Renal pelvis (tissue), 12 donors: Measurements from ENCODE around the gene DKC1. TPM values are rescaled to one million over a fixed set of nuclear protein-coding genes. Genes with fewer than 3 reads are reported as not detected.

Experiments
- DNase-seq: peaks from one replicate; pipeline ENCODE4 v3.0.0-alpha.2; 2013
- long read RNA-seq, 16 experiments: transcript quantifications; one replicate each; lab custom pipeline, GENCODE V29; 2026
- polyA plus RNA-seq, 3 donors: library from polyadenylated mRNA; unstranded; fragments of 120-200 nt; gene quantifications; one replicate each; pipeline ENCODE4 v1.2.1, GENCODE V29; 2013; ENCODE audit not compliant: insufficient read length in 3 of 3

Gene DKC1
- polyA plus RNA-seq: 10 to 100 TPM; 59.8 to 75.2 (median 60.3) TPM
- long read RNA-seq, donor 1, partial matches to known transcripts: 20 of 25 reads
- long read RNA-seq, donor 1, other reads (novel, unspliced or antisense): 0 of 25 reads
- long read RNA-seq, donor 2, transcript DKC1-201 (15 exons, 2,577 nt): major isoform, 20 of 62 reads
- long read RNA-seq, donor 2, partial matches to known transcripts: 39 of 62 reads
- long read RNA-seq, donor 2, other reads (novel, unspliced or antisense): 0 of 62 reads
- long read RNA-seq, donor 3, transcript DKC1-201 (15 exons, 2,577 nt): major isoform, 5 of 12 reads
- long read RNA-seq, donor 3, partial matches to known transcripts: 5 of 12 reads
- long read RNA-seq, donor 3, other reads (novel, unspliced or antisense): 0 of 12 reads
- long read RNA-seq, donor 4, transcript DKC1-201 (15 exons, 2,577 nt): major isoform, 10 of 10 reads
- long read RNA-seq, donor 4, partial matches to known transcripts: 0 of 10 reads
- long read RNA-seq, donor 4, other reads (novel, unspliced or antisense): 0 of 10 reads
- long read RNA-seq, donor 5, partial matches to known transcripts: 7 of 9 reads
- long read RNA-seq, donor 5, other reads (novel, unspliced or antisense): 0 of 9 reads
- long read RNA-seq, donor 6, transcript DKC1-201 (15 exons, 2,577 nt): major isoform, 12 of 17 reads
- long read RNA-seq, donor 6, partial matches to known transcripts: 0 of 17 reads
- long read RNA-seq, donor 6, other reads (novel, unspliced or antisense): 0 of 17 reads
- long read RNA-seq, donor 7, transcript DKC1-201 (15 exons, 2,577 nt): major isoform, 8 of 30 reads
- long read RNA-seq, donor 7, partial matches to known transcripts: 18 of 30 reads
- long read RNA-seq, donor 7, other reads (novel, unspliced or antisense): 0 of 30 reads
- long read RNA-seq, donor 8, partial matches to known transcripts: 0 of 1 reads
- long read RNA-seq, donor 8, other reads (novel, unspliced or antisense): 0 of 1 reads
- long read RNA-seq, donor 9, transcript DKC1-201 (15 exons, 2,577 nt): major isoform, 10 of 11 reads
- long read RNA-seq, donor 9, partial matches to known transcripts: 0 of 11 reads
- long read RNA-seq, donor 9, other reads (novel, unspliced or antisense): 0 of 11 reads
- long read RNA-seq, donor 10, transcript DKC1-201 (15 exons, 2,577 nt): major isoform, 7 of 12 reads
- long read RNA-seq, donor 10, partial matches to known transcripts: 0 of 12 reads
- long read RNA-seq, donor 10, other reads (novel, unspliced or antisense): 0 of 12 reads
- long read RNA-seq, donor 11, partial matches to known transcripts: 6 of 10 reads
- long read RNA-seq, donor 11, other reads (novel, unspliced or antisense): 0 of 10 reads
- long read RNA-seq, donor 12, transcript DKC1-201 (15 exons, 2,577 nt): major isoform, 13 of 24 reads
- long read RNA-seq, donor 12, partial matches to known transcripts: 7 of 24 reads
- long read RNA-seq, donor 12, other reads (novel, unspliced or antisense): 0 of 24 reads
- long read RNA-seq, donor 13, partial matches to known transcripts: 10 of 14 reads
- long read RNA-seq, donor 13, other reads (novel, unspliced or antisense): 0 of 14 reads
- long read RNA-seq, donor 14, transcript DKC1-201 (15 exons, 2,577 nt): major isoform, 5 of 28 reads
- long read RNA-seq, donor 14, partial matches to known transcripts: 20 of 28 reads
- long read RNA-seq, donor 14, other reads (novel, unspliced or antisense): 0 of 28 reads
- long read RNA-seq, donor 15, transcript DKC1-201 (15 exons, 2,577 nt): major isoform, 8 of 52 reads
- long read RNA-seq, donor 15, partial matches to known transcripts: 41 of 52 reads
- long read RNA-seq, donor 15, other reads (novel, unspliced or antisense): 0 of 52 reads
- long read RNA-seq, donor 16, transcript DKC1-201 (15 exons, 2,577 nt): major isoform, 12 of 65 reads
- long read RNA-seq, donor 16, partial matches to known transcripts: 51 of 65 reads
- long read RNA-seq, donor 16, other reads (novel, unspliced or antisense): 0 of 65 reads

DNA sequence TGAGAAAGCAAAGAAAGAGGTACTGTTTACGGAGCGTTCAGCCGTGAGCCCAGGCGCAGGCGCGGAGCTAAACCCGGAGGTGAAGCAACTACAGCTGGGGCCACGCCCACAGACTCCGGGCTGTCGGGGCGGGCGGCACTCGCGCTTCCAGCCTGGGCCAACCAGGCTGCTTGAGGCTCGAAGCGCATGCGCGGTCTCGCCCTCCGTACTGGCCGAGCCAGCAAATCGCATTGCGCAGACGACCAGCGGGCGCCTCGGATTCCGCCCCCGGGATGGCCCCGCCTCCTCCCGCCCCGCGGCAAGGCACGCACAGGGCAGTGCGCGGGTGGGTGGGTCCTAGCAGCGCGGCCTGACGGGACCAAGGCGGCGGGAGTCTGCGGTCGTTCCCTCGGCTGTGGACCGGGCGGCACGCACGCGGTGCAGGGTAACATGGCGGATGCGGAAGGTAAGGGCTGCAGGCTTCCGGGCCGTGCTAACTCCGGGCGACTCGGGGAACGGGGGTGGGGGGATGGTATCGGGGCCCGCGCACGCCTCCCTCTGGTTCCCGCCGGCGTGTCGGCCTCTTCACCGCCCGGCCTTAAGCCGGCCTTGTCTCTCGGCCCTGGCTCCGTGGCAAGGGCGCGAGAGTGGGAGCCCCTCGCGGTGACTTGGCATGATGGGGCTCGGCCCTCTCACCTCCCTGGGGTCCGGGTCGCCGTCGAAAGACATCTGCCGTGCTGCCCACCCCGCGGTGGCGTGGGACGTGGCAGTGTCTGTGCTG is at the start of gene DKC1:
Gene DKC1 (plus strand): TSS at position 328 of the 760 bp plus-strand sequence. CDS start 102 bp downstream, at position 430.
- DNase-seq: peak; percentile 92

DNA sequence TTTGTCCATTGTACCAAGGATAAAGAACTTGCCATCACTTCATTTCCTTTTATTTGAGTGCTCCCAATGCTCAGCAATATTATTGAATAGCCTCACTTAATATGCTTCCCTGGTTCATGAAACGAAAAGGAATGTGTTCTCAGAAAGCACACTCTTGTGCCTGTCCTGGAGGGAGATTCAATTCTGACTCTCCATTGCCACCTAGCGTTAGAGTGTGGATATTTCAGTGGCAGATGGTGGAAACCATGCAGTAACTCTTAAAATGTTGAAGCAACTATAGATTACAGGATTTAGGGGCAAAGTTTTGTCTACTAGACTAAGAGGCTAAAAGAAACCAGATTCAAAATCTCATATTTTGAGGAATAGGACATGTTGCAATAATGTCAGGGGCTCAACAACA is 47.7 kb upstream of the DKC1 start:
- no peak for DNase-seq

DNA sequence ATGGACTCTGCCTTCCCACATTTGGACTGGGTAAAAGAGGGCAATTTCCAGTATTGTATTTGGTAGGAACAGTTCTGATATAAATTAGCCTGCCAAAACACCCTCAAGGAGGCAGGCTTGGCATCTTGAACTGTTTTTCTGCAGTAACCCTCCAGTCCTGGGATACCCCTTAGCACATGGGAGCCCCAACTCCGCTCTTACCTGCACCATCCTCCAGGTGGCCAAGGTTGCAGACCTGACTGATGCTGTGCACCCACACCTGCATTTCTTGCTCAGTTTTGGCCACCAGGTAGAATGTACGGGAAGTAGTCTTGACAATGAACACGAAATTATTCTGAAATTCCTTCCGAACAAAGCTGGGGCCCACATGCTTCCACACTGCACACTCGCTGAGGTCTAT is 46.8 kb upstream of the DKC1 start:
- no peak for DNase-seq

DNA sequence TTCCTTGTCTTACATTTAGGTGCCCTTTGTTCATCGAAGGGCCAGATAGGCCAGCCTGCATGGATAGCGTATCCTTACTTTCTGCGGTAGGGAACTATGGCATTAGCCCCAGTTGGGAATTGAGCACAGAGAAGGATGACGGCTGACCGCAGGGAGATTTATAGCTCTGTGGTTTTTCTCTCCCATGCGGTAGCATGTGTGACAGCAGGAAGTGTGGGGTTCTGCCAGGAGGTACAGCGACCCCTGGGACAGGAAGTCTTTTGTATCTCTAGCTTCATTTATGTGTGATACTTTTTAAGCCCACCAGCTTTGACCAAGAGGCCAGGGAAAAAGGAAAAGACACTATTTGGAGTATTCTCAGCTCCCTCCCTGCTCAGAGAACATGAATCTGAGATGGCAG is 44.8 kb upstream of the DKC1 start:
- no peak for DNase-seq

DNA sequence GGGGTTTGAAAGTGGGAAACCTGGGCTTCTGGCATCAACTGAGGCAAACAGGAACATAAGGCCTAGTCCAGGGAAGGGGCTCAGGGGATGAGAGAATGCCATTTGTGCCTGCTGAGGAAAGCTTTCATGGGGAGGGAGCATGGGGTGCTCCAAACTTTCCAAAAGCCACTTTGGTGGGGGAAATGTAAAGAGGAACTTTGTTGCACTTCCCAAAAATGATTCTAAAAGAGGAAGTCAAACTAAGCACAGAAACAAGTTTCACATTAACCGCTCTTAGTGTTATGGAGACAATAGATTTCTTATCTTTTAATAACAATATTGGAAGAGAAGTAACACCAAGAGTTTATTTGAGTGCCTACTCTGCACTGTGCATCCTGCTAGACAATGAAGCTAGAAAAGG is 44.0 kb upstream of the DKC1 start:
- no peak for DNase-seq

DNA sequence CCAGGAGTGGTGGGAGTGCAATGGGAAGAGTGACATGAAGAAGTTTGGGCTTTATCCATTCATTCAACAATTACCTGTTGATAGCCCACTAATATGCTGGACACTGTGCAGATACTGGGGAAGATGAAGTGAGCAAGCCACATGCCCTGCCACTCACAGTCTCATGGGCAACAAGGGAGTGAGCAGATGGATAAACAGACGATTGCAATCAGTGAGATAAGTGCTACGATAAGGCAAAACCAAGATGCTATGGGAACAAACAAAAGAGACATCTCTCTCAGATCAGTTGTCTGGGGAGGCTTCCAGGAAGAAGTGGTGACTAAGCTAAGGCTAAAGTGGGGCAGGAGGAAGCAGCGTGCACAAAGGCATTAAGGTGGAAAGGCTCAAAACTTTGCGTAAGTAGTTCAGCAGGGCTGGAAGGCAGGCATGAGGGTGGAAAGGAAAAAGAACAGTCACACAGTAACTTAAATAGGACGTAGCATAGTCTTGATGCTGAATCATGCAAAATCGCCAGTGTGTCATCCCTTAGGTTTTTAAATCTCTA is 43.5 kb upstream of the DKC1 start:
- DNase-seq: no peak

DNA sequence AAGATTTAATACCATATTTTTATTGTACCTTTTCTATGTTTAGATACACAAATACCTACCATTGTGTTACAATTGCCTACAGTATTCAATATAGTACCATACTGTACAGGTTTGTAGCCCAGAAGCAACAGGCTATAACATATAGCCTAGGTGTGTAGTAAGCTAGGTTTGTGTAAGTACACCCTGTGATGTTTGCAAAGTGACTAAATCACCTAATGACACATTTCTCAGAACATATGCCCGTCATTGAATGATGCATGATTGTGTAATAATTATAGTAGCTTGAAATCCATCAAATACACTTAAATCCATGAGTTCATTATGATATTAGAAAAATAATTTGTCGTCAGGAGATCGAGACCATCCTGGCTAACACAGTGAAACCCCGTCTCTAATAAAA is 42.6 kb upstream of the DKC1 start:
- no peak for DNase-seq

DNA sequence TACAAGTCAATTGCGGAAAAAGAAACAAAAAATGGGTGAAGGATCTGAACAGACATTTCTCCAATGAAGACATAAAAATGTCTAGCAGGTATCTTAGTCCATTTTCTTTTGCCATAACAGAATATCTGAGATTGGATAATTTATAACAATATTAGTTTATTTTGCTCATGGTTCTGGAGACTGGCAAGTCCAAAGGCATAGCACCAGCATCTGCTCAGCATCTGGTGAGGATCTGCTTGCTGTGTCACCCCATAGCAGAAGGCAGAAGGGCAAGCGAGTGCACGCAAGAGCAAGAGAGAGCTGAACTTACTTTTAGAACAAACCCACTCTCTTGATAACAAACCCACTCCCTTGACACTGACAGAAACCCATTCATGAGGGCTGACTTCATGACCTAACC is 41.5 kb upstream of the DKC1 start:
- DNase-seq: no peak

DNA sequence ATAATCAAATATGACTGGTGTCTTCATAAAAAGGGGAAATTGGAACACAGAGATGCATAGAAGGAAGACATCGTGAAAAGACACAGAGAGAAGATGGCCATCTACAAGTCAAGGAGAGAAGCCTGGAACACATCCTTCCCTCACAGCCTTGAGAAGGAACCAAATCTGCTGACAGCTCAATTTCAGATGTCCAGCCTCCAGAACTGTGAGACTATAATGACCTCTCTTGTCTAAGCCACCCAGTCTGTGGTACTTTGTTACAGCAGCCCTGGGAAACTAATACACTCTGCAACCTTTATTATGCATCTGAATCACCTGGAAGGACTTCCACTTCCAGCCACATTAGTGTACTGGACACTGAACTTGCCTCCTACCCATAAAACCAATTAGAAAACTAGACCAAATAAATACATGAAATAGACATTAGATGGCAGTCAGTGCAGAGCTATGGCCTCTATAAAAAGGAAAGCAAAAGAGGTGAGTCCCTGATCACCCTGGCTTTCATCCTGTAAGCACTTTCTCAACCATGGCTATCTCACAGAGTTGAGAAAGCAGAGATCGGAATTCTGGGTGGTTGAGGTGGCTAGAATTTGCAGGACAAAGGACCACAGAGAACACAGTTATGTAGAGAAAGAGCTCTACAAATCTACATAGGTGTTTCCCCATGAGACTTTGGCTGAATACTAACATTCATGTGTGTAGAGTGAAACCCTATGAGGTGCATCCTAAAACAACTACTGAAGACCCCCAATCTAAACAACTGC is 37.5 kb upstream of the DKC1 start:
- DNase-seq: no peak

DNA sequence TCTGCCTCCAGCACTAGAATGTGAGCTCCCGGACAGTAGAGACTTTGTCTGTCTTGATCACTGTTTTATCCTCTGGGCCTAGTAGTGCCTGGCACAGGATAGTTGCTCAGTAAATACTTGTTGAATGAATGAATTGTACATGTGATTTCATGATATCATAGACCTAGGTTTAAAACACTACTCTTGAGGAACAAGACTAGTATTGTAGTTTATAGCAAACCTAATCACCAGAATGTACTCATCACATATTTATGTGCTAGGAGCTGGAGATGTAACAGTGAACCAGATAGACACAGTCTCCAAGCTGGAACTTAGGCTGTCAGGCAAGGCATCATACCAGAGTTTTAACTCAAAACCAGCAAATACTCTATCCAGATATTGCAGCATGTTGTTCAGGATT is 35.2 kb upstream of the DKC1 start:
- DNase-seq: no peak

DNA sequence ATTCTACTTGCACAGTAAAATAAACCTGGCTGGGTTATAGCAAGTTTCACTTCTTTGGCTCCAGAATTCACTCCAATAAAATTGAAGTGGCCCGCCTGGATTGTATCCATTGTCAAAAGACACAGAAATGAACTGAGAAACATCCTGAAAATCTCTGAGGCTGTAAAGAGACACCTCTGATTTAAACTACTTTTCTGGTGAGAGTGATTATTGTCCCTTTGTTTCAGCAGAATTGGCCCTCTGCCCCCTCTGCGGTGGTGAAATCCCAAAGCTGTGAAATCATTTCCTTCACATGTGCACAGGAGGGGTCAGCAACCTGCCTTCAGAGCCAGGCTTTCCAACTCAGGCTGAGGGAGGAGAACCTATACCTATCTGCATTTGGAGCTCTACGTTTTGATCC is 34.8 kb upstream of the DKC1 start:
- no peak for DNase-seq

DNA sequence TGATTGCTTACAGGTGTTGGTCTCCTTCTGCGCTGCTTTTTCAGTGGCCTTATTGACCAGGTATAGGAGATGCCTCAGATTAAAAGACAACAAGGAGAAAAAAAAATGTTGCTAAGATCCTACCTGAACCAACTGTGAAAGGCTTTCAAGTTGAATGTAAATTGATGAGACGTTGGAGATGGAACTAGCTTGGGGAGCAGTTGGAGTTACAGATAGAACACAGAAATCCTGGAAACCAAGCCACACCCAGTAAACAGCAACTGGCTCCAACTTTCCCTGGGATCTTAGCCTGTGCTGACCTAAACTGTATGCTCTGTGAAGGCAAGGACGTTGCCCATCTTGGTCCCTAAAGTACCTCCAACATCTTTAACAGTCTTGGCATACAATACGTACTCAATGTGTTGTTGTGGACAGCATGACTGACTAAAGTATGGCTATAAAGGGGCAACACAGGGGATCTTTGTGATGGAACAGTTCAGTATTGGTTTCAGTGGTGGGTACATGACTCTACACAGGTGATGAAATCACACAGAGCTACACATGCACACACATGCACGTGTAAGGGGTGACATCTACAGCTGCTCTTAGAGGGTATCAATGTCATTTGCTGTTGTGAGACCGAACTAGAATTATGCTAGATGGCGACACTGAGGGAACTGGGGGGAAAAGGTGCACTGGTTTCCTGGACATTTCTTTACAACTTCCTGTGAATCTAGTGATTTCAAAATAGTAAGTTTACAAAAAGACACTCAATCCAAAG is 34.1 kb upstream of the DKC1 start:
- no peak for DNase-seq

DNA sequence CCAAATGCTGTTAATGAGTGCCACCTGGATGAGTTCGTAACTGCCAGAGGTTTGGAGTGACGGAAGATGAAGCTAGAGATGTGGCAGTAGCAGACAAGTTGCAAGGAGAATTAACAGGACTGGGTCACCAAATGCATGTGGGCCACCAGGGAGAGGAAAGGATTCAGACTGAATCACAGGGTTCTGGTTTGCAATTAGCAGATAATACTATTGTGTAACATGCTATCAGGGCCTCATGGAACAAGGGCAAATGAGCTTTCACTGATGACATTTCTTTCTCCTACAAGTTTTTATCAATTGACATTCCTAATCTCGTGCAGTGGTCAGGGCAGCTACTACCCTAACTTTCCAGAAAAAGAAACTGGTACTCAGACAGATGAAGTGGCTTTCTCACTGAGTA is 33.2 kb upstream of the DKC1 start:
- DNase-seq: no peak

DNA sequence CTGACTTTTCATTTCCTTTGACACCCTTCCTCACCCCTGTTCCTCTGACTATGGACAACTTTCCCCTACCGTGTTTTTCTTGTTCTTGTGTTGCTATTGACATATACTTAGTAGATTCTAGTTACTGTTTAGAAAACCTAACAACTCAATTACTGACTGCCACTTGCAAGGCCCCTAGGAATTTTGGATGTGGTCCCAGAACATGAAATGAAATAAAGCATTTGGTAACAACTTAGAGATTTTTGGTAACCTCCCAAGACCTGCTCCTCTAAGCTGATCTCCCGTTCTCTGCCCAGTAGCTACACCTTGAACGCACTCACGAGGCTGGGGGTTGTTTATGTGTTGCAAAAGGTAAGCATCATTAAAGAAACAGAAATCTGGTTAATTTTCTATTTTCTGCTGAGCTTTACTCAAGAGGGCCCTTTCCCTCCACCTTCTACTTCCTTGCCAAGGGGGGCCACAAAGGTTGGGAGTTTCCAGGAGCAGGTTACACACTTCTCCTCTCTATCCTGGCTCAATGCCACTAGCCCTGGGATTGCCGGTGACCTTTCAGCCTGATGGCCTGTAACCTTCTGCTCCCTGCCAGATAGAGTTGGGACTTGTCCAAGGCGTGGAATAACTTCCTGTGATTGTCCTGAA is 32.3 kb upstream of the DKC1 start:
- DNase-seq: peak; percentile 66

DNA sequence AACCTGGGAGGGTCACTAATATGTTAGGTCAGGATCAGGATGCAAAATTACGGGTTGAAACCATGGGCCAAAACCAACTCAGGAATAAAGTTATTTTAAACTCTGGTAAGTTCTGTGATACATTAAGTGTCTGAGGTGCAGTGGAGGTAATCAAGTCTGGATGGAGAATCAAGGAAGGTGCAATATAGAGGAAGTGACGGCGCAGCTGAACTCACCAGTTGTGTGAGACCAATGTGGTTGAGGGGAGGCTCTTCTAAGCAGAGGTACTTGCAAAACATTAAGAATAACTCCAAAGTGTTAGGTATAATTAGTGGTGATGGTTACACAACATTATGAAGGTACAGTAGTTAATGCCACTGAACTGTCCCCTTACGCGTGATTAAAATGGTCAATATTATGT is 31.5 kb upstream of the DKC1 start:
- DNase-seq: no peak

DNA sequence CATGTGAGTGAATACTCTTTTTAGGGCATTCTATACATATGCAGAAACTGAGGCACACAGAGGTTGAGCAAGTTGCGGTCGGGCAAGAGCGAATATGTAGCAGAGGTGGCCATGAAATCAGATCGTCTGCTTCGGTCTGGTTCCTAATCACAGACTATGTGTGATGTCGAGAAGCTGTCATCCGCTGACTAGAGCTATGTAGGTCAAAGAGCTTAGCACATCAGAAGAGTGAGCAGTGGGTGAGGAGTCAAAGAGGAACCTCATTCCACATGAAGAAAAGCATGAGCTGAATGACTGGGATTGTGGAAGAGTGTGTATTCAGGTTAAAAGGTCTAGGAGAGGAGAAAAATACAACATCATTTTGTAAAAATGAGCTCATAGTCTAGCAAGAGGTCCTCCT is 30.8 kb upstream of the DKC1 start:
- no peak for DNase-seq

DNA sequence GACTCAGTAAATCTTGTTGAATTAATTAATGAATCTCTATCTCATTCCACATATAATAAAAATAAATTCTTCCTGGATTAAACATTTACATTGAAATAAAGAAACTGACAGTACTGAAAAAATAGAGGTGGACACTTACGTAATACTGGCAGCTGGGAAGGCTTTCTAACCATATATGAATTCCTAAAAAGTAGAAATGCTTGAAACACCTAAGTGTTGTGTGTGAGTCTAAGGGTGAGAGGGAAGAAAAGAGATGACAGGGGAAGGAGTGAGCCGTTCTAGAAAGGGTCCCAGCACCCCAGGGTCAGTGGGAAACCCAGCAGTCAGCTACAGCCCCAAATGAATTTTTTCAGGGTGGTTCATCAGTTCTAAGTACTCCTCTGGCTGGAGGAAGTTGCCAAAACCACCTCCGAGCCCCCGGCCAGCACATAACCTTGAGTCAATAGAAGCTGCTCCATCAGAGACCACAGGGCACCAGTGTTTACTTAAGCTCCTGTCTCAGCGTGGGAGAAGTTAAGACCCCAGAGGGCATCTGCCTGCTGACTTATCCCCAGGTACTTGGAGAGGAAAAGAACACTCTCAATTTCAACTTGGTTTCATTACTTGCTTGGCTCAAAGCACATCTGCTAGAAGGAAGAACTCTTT is 30.1 kb upstream of the DKC1 start:
- DNase-seq: no peak
